IMR-90 (cell line): ENCODE results near the gene DGKQ.

Source experiments
- CEBPB ChIP-seq: IDR thresholded peaks from 2 replicates; pipeline ENCODE4 v1.6.1; 2012; ENCODE audit warnings: low read depth, low read length, improper control_type of control experiment
- MAZ ChIP-seq: IDR thresholded peaks from 2 replicates; pipeline ENCODE4 v1.6.1; 2012; ENCODE audit warnings: low read depth, mild to moderate bottlenecking, low read length, improper control_type of control experiment, moderate library complexity, borderline replicate concordance
- POLR2A ChIP-seq: IDR thresholded peaks from 2 replicates; pipeline ENCODE4 v1.6.1; 2012; ENCODE audit warnings: mild to moderate bottlenecking, low read depth, low read length
- RAD21 ChIP-seq: IDR thresholded peaks from 2 replicates; pipeline ENCODE4 v1.6.1; 2012; ENCODE audit warnings: low read length, improper control_type of control experiment
- RFX5 ChIP-seq: IDR thresholded peaks from 2 replicates; pipeline ENCODE4 v1.8.0; 2012; ENCODE audit warnings: low read depth, mild to moderate bottlenecking, low read length, moderate library complexity
- SMC3 ChIP-seq: fragments of 150-350 bp; IDR thresholded peaks from 2 replicates; pipeline ENCODE4 v1.6.1; 2016; ENCODE audit warnings: low read depth, mild to moderate bottlenecking, antibody characterized with exemption, low read length, moderate library complexity
- USF2 ChIP-seq: fragments of 150-350 bp; IDR thresholded peaks from 2 replicates; pipeline ENCODE4 v1.6.1; 2017; ENCODE audit warnings: mild to moderate bottlenecking, antibody characterized with exemption, low read length, low read depth
- TF ChIP-seq, protein P1 (sequence below): conservative IDR thresholded peaks from 2 replicates; pipeline ENCODE4 v1.5.1; 2012; ENCODE audit warnings: mild to moderate bottlenecking, low read depth, low read length, improper control_type of control experiment
- TF ChIP-seq, protein P2 (sequence below): fragments of 150-350 bp; IDR thresholded peaks from 2 replicates; pipeline ENCODE4 v1.6.1; 2016; ENCODE audit warnings: low read depth, mild to moderate bottlenecking, low read length, moderate library complexity, borderline replicate concordance

- TF ChIP-seq, protein P1, sequence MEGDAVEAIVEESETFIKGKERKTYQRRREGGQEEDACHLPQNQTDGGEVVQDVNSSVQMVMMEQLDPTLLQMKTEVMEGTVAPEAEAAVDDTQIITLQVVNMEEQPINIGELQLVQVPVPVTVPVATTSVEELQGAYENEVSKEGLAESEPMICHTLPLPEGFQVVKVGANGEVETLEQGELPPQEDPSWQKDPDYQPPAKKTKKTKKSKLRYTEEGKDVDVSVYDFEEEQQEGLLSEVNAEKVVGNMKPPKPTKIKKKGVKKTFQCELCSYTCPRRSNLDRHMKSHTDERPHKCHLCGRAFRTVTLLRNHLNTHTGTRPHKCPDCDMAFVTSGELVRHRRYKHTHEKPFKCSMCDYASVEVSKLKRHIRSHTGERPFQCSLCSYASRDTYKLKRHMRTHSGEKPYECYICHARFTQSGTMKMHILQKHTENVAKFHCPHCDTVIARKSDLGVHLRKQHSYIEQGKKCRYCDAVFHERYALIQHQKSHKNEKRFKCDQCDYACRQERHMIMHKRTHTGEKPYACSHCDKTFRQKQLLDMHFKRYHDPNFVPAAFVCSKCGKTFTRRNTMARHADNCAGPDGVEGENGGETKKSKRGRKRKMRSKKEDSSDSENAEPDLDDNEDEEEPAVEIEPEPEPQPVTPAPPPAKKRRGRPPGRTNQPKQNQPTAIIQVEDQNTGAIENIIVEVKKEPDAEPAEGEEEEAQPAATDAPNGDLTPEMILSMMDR: no peak
- no peak for TF ChIP-seq RAD21
- TF ChIP-seq, protein P2, sequence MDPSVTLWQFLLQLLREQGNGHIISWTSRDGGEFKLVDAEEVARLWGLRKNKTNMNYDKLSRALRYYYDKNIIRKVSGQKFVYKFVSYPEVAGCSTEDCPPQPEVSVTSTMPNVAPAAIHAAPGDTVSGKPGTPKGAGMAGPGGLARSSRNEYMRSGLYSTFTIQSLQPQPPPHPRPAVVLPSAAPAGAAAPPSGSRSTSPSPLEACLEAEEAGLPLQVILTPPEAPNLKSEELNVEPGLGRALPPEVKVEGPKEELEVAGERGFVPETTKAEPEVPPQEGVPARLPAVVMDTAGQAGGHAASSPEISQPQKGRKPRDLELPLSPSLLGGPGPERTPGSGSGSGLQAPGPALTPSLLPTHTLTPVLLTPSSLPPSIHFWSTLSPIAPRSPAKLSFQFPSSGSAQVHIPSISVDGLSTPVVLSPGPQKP: no peak
- TF ChIP-seq USF2: no peak
- no peak for TF ChIP-seq MAZ
- no peak for TF ChIP-seq POLR2A
- TF ChIP-seq CEBPB: no peak
- TF ChIP-seq SMC3: no peak
- TF ChIP-seq RFX5: no peak
These were observed 44.1 kb downstream of the DGKQ start for GRCh38 chr4:929096-929765.
